ENCODE results near the gene CIRBP. TPM values are rescaled to one million over a fixed set of nuclear protein-coding genes. Genes with fewer than 3 reads are reported as not detected.

Gene CIRBP
- total and polyA plus RNA-seq, 2 of the 13 experiments (the other 11 are each of a cell fraction or from before 2014, with no cell fraction given): 133 to 140 TPM

- TF ChIP-seq THRA (CRISPR knock-in tag; IDR thresholded peaks at IDR 0.05; ENCODE audit: borderline replicate concordance): peak; percentile 86
- TF ChIP-seq NFATC3 (CRISPR knock-in tag; IDR thresholded peaks at IDR 0.05): no peak
- TF ChIP-seq, protein P1, sequence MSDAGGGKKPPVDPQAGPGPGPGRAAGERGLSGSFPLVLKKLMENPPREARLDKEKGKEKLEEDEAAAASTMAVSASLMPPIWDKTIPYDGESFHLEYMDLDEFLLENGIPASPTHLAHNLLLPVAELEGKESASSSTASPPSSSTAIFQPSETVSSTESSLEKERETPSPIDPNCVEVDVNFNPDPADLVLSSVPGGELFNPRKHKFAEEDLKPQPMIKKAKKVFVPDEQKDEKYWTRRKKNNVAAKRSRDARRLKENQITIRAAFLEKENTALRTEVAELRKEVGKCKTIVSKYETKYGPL (CRISPR knock-in tag; IDR thresholded peaks at IDR 0.05): no peak
- peak; percentile 28; the same call in 1 of the 2 replicates for TF ChIP-seq ZNF788 (CRISPR knock-in tag; IDR thresholded peaks at IDR 0.05; ENCODE audit: borderline replicate concordance)
- TF ChIP-seq CBX5 (CRISPR knock-in tag; IDR thresholded peaks at IDR 0.05; ENCODE audit: borderline replicate concordance): no peak
- no peak for TF ChIP-seq ZNF136 (CRISPR knock-in tag; IDR thresholded peaks at IDR 0.05; ENCODE audit: low read depth)
- no peak for TF ChIP-seq ZMYM3 (CRISPR knock-in tag; IDR thresholded peaks at IDR 0.05)
- no peak for TF ChIP-seq NFIB (CRISPR knock-in tag; IDR thresholded peaks at IDR 0.05; ENCODE audit: borderline replicate concordance)
- no peak for TF ChIP-seq EHMT2 (IDR thresholded peaks at IDR 0.05; ENCODE audit: borderline replicate concordance, low read depth, low read length)
- 0 out of 2 replicates have a peak, but pooled peaks have one; percentile 15 for TF ChIP-seq ZBTB20 (CRISPR knock-in tag; IDR thresholded peaks at IDR 0.05; ENCODE audit: borderline replicate concordance, low read depth)
- no peak for TF ChIP-seq SOX6 (IDR thresholded peaks at IDR 0.05)
- no peak; the same call in 1 of the 2 replicates for TF ChIP-seq SOX6 (CRISPR knock-in tag; IDR thresholded peaks at IDR 0.05)
- TF ChIP-seq HOXA5 (CRISPR knock-in tag; IDR thresholded peaks at IDR 0.05): no peak
- no peak for TF ChIP-seq FOXP1 (IDR thresholded peaks at IDR 0.05)
- no peak for TF ChIP-seq FOXP1 (CRISPR knock-in tag; IDR thresholded peaks at IDR 0.05)
- no peak for TF ChIP-seq HHEX (CRISPR knock-in tag; IDR thresholded peaks at IDR 0.05)
- TF ChIP-seq MTA3 (CRISPR knock-in tag; IDR thresholded peaks at IDR 0.05): no peak
- peak; percentile 83 for TF ChIP-seq HNRNPL (IDR thresholded peaks at IDR 0.05; ENCODE audit: low read depth, low read length)
- TF ChIP-seq, protein P2, sequence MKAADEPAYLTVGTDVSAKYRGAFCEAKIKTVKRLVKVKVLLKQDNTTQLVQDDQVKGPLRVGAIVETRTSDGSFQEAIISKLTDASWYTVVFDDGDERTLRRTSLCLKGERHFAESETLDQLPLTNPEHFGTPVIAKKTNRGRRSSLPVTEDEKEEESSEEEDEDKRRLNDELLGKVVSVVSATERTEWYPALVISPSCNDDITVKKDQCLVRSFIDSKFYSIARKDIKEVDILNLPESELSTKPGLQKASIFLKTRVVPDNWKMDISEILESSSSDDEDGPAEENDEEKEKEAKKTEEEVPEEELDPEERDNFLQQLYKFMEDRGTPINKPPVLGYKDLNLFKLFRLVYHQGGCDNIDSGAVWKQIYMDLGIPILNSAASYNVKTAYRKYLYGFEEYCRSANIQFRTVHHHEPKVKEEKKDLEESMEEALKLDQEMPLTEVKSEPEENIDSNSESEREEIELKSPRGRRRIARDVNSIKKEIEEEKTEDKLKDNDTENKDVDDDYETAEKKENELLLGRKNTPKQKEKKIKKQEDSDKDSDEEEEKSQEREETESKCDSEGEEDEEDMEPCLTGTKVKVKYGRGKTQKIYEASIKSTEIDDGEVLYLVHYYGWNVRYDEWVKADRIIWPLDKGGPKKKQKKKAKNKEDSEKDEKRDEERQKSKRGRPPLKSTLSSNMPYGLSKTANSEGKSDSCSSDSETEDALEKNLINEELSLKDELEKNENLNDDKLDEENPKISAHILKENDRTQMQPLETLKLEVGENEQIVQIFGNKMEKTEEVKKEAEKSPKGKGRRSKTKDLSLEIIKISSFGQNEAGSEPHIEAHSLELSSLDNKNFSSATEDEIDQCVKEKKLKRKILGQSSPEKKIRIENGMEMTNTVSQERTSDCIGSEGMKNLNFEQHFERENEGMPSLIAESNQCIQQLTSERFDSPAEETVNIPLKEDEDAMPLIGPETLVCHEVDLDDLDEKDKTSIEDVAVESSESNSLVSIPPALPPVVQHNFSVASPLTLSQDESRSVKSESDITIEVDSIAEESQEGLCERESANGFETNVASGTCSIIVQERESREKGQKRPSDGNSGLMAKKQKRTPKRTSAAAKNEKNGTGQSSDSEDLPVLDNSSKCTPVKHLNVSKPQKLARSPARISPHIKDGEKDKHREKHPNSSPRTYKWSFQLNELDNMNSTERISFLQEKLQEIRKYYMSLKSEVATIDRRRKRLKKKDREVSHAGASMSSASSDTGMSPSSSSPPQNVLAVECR (CRISPR knock-in tag; IDR thresholded peaks at IDR 0.05; ENCODE audit: borderline replicate concordance): peak; percentile 29; the same call in 1 of the 2 replicates
- TF ChIP-seq SALL1 (CRISPR knock-in tag; IDR thresholded peaks at IDR 0.05): no peak; the same call in 1 of the 2 replicates
- no peak for TF ChIP-seq NR2C2 (CRISPR knock-in tag; IDR thresholded peaks at IDR 0.05; ENCODE audit: borderline replicate concordance)
- TF ChIP-seq, protein P3, sequence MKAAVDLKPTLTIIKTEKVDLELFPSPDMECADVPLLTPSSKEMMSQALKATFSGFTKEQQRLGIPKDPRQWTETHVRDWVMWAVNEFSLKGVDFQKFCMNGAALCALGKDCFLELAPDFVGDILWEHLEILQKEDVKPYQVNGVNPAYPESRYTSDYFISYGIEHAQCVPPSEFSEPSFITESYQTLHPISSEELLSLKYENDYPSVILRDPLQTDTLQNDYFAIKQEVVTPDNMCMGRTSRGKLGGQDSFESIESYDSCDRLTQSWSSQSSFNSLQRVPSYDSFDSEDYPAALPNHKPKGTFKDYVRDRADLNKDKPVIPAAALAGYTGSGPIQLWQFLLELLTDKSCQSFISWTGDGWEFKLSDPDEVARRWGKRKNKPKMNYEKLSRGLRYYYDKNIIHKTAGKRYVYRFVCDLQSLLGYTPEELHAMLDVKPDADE (CRISPR knock-in tag; IDR thresholded peaks at IDR 0.05): no peak
These were observed 7.1 kb upstream of the CIRBP start (continued) for GRCh38 chr19:1261798-1262622.

All from HepG2 (cell line).